Ectodermal cell (in vitro differentiated cells): Measurements from ENCODE around the gene TFF1.

ENCODE experiments used
- H3K27ac ChIP-seq: 2 replicates; pipeline ENCODE4 v1.7.0; 2013; ENCODE audit warnings: mild to moderate bottlenecking, low read depth, low read length; ENCODE audit not compliant: insufficient read depth, poor library complexity, severe bottlenecking
- H3K27me3 ChIP-seq: 2 replicates; pipeline ENCODE4 v1.7.0; 2013; ENCODE audit warnings: mild to moderate bottlenecking, low read length; ENCODE audit not compliant: insufficient read depth, control insufficient read depth, poor library complexity, severe bottlenecking
- H3K36me3 ChIP-seq: one replicate; pipeline ENCODE4 v1.7.0; 2013; ENCODE audit warnings: low read length; ENCODE audit not compliant: control insufficient read depth, insufficient read depth
- H3K4me1 ChIP-seq: one replicate; pipeline ENCODE4 v1.7.0; 2013; ENCODE audit warnings: low read length; ENCODE audit not compliant: control insufficient read depth, insufficient read depth
- H3K4me3 ChIP-seq: 2 replicates; pipeline ENCODE4 v1.7.0; 2013; ENCODE audit warnings: low read depth, low read length, control low read depth; ENCODE audit not compliant: insufficient read depth
- H3K9me3 ChIP-seq: 2 replicates; pipeline ENCODE4 v1.7.0; 2013; ENCODE audit warnings: mild to moderate bottlenecking, low read length, moderate library complexity; ENCODE audit not compliant: control insufficient read depth
- WGBS, 2 experiments: methylation state at CpG; one replicate each; pipeline ENCODE4 v1.1.7; 2013; ENCODE audit warnings: missing lambda C conversion rate in 2 of 2; 5-methylcytosine and 5-hydroxymethylcytosine counted together

The TFF1 gene

GRCh38 chr21:42352441-42353095 lies 13.8 kb downstream of the TFF1 start:
- Histone ChIP-seq H3K36me3 (no peaks in the 10 kb centered on the region), H3K27ac (no peak overlapping the region), H3K9me3 (no peaks in the 10 kb centered on the region), H3K4me1 (no peaks in the 10 kb centered on the region), H3K4me3 (no peak overlapping the region), H3K27me3 (no peaks in the 10 kb centered on the region)
- WGBS, 2 experiments = 89 to 91% methylated on average over 14 of the region's 14 CpGs

- Histone ChIP-seq H3K9me3 (no peaks in the 10 kb centered on the region), H3K4me1 (no peaks in the 10 kb centered on the region), H3K4me3 (no peak overlapping the region), H3K36me3 (no peaks in the 10 kb centered on the region), H3K27ac (no peak overlapping the region), H3K27me3 (no peaks in the 10 kb centered on the region)
- 82 to 85% methylated on average over 11 of the region's 11 CpGs for WGBS, 2 experiments
These were observed 14.5 kb downstream of the TFF1 start for GRCh38 chr21:42351626-42352440.

GRCh38 chr21:42350927-42351426 lies 15.4 kb downstream of the TFF1 start, which contains the start of gene TFF2:
Gene TFF2, minus strand, starts transcription at chr21:42350994. Its CDS starts 37 bp downstream, at chr21:42350957.
- no peaks in the 10 kb centered on the region for H3K4me1 ChIP-seq
- 94 to 96% methylated on average over 13 of the region's 13 CpGs for WGBS, 2 experiments
- H3K4me3 ChIP-seq = no peak within 1 kb of the TSS
- no peaks in the 10 kb centered on the region for H3K9me3 ChIP-seq
- H3K27me3 ChIP-seq = no peaks in the 10 kb centered on the region
- H3K36me3 ChIP-seq = no peaks in the 10 kb centered on the region
- H3K27ac ChIP-seq = no peak within 1 kb of the TSS

- Histone ChIP-seq H3K27ac (no peak overlapping the region), H3K9me3 (no peaks in the 10 kb centered on the region), H3K4me3 (no peak overlapping the region), H3K27me3 (no peaks in the 10 kb centered on the region), H3K4me1 (no peaks in the 10 kb centered on the region), H3K36me3 (no peaks in the 10 kb centered on the region)
- WGBS, 2 experiments = 91 to 94% methylated on average over 11 of the region's 11 CpGs
These were observed 15.9 kb downstream of the TFF1 start for GRCh38 chr21:42350318-42350910.

- 87% methylated on average over 14 of the region's 14 CpGs for WGBS, 2 experiments
- H3K4me1 ChIP-seq = no peaks in the 10 kb centered on the region
These were observed 16.7 kb downstream of the TFF1 start for GRCh38 chr21:42349420-42350317.

GRCh38 chr21:42348762-42349161 lies 17.6 kb downstream of the TFF1 start:
- Histone ChIP-seq H3K27ac (no peak overlapping the region), H3K4me1 (no peaks in the 10 kb centered on the region), H3K27me3 (no peaks in the 10 kb centered on the region), H3K36me3 (no peaks in the 10 kb centered on the region), H3K9me3 (no peaks in the 10 kb centered on the region), H3K4me3 (no peak overlapping the region)
- 96 to 98% methylated on average over 2 of the region's 2 CpGs for WGBS, 2 experiments

More at GRCh38 chr21:42349420-42350317, 16.7 kb downstream of the TFF1 start:
- Histone ChIP-seq H3K36me3 (no peaks in the 10 kb centered on the region), H3K27ac (no peak overlapping the region), H3K27me3 (no peaks in the 10 kb centered on the region), H3K4me3 (no peak overlapping the region), H3K9me3 (no peaks in the 10 kb centered on the region)

- WGBS, 2 experiments = 93 to 94% methylated on average over 30 of the region's 30 CpGs
- Histone ChIP-seq H3K27ac (no peak overlapping the region), H3K4me3 (no peak overlapping the region), H3K9me3 (no peaks in the 10 kb centered on the region), H3K27me3 (no peaks in the 10 kb centered on the region), H3K36me3 (no peaks in the 10 kb centered on the region), H3K4me1 (no peaks in the 10 kb centered on the region)
These were observed 18.6 kb downstream of the TFF1 start for GRCh38 chr21:42347601-42348327.

- H3K27ac ChIP-seq = no peak overlapping the region
- no peaks in the 10 kb centered on the region for H3K4me1 ChIP-seq
- H3K9me3 ChIP-seq = no peaks in the 10 kb centered on the region
- H3K4me3 ChIP-seq = no peak overlapping the region
- no peaks in the 10 kb centered on the region for H3K36me3 ChIP-seq
- no peaks in the 10 kb centered on the region for H3K27me3 ChIP-seq
- 96% methylated on average over 30 of the region's 30 CpGs for WGBS, 2 experiments
These were observed 19.3 kb downstream of the TFF1 start for GRCh38 chr21:42346866-42347600.

- Histone ChIP-seq H3K4me3 (no peak overlapping the region), H3K9me3 (no peaks in the 10 kb centered on the region), H3K36me3 (no peaks in the 10 kb centered on the region), H3K27ac (no peak overlapping the region), H3K4me1 (no peaks in the 10 kb centered on the region), H3K27me3 (no peaks in the 10 kb centered on the region)
- 93 to 97% methylated on average over 9 of the region's 9 CpGs for WGBS, 2 experiments
These were observed 19.9 kb downstream of the TFF1 start for GRCh38 chr21:42346441-42346840.
